ENCODE measurements around the gene STX10.

STX10 gene

DNA sequence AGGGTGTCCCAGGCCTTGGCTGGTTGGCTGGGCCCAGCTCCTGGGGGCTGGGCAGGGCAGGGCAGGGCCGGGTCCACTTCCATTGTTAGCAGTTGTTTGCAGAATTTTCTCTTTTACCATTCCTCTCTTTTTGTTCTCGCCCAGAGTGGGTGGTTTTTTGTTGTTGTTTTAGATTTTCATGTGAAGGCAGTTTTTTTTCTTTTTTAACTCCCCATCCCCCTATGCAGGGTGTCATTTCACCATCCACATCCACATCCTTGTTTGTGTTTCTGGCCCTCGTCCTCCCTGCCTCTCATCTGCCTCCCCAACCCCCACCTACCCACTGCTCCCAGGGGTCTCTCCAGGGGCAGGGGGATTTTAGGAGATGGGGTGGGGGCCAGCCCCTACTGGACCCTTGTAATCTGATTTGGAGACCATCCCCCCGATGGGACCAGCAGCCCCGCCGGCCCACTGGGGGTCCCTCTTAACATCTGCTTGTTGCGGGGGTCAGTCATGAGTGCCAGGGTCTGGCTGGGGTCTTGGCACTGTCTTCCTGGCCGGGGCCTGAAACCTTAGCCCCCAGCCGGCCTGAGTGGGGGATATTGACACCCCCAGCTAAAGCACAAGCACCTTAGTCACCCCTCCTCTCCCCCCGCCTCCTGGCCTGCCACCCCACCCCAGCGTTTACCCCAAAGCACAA is 10.4 kb downstream of the STX10 start:
- DNase-seq (ENCODE audit: low read depth), result no peak

DNA sequence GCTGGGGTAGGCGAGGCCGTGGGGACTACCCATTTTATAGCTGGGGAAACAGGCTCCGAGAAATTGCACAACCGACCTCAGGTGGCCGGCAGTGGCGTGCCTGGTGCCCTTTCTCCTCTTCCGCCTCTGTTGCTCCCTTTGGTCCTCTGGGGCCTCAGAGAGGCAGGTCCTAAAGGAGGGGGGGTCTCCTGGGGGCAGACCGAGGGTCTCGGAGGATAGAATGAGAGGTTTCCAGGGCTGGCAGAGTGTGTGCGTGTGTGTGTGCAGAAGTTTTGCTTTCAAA is 11.3 kb downstream of the STX10 start:
- DNase-seq (ENCODE audit: low read depth), result no peak

DNA sequence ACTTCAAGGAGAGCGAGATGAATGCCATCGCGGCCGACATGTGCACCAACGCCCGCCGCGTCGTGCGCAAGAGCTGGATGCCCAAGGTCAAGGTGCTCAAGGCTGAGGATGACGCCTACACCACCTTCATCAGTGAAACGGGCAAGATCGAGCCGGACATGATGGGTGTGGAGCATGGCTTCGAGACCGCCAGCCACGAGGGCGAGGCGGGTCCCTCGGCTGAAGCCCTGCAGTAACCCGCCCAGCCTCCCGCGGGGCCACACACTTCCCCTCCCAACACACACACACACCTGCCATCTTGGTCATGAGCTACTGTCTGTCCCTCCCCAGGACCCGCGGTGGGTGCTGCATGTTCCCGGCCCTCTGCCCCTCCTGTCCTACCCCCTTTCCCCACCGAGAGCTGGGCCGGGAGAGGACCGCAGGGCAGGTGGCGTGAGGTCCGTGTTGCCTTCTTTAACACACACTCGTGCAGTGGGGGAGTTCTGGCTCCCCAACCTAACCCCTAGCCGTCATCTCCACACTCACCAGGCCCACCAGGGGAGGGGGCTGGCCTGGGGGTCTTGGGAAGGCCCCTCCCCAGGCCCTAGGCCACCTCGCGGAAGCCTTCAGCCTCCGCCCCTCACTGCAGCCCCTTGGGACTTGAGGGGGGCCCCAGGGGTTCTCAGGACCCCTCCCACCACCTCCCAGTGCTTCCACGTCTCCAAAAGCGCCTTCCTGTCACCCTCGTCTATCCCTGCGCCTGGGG is 11.8 kb downstream of the STX10 start:
- DNase-seq (ENCODE audit: low read depth), result no peak

DNA sequence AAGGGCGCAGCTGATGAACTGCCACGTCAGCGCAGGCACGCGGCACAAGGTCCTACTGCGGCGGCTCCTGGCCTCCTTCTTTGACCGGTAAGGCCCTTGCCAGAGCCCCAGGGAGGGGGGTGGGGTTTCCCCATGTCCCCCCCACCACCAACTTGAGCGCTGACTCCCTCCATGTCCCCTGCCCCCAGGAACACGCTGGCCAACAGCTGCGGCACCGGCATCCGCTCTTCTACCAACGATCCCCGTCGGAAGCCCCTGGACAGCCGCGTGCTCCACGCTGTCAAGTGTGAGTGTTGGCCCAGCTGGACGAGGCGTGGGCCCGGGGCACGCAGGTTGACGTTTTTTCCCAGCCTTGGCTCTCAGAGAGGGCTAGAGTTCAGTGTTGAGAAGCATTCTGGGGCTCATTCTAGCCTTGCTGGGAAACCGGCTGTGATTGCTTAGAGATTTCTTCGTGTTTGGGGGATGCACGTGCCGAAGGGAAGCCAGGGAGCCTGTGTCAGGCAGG is 12.8 kb downstream of the STX10 start:
- no peak for DNase-seq (ENCODE audit: low read depth)

DNA sequence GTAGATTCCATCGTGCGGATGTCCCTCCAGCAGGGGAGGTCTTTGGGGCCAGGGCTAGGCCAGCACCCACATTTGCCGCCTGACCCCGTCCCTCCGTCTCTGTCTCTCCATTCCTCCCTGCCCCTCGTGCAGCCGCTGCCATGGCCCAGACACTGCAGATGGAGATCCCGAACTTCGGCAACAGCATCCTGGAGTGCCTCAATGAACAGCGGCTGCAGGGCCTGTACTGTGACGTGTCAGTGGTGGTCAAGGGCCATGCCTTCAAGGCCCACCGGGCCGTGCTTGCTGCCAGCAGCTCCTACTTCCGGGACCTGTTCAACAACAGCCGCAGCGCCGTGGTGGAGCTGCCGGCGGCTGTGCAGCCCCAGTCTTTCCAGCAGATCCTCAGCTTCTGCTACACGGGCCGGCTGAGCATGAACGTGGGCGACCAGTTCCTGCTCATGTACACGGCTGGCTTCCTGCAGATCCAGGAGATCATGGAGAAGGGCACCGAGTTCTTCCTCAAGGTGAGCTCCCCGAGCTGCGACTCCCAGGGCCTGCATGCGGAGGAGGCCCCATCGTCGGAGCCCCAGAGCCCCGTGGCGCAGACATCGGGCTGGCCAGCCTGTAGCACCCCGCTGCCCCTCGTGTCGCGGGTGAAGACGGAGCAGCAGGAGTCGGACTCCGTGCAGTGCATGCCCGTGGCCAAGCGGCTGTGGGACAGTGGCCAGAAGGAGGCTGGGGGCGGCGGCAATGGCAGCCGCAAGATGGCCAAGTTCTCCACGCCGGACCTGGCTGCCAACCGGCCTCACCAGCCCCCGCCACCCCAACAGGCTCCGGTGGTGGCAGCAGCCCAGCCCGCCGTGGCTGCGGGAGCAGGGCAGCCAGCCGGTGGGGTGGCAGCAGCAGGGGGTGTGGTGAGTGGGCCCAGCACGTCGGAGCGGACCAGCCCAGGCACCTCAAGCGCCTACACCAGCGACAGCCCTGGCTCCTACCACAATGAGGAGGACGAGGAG is 14.8 kb downstream of the STX10 start:
- DNase-seq (ENCODE audit: low read depth), result no peak

DNA sequence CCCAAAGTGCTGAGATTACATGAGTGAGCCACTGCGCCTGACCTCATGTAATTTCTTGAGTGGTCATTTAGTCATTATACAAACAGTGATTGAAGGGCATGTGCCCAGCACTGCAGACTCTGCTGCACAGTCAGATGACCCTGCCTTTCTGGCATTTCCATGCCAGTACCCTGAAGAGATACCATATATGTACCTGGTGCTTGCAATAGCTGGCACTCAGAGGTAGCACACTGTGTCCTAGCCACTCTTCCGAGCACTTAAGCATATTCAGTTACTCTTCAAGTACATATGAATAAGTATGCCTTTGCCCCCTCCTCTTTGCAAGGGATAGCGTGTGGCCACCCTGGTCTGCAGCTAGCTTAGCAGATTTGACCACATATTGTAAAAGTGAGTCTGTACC is 15.5 kb downstream of the STX10 start:
- no peak for DNase-seq (ENCODE audit: low read depth)

DNA sequence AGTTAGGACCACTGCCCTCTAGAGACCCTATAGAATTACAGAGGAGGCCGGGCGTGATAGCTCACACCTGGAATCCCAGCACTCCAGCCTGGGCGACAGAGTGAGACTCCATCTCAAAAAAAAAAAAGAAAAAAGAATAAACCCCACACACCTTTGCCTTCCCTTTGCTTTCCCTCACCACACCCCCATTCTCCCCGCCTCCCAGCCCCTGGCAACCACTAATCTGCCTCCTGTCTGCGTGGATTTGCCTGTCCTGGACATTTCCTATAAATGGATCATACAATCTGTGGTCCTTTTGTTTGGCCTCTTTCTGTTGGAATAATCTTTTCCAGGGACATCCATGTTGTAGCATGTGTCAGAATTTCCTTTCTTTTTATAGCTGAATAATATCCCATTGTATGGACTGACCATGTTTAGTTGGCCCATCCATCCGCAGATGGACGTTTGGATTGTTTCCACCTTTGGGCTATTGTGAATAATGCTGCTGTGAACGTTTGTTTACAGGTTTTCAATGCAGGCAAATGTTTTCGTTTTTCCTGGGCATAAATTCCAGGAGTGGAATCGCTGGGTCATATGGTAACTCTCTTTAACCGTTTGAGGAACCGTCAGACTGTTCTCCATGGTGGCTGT is 16.8 kb downstream of the STX10 start:
- DNase-seq (ENCODE audit: low read depth), result no peak

DNA sequence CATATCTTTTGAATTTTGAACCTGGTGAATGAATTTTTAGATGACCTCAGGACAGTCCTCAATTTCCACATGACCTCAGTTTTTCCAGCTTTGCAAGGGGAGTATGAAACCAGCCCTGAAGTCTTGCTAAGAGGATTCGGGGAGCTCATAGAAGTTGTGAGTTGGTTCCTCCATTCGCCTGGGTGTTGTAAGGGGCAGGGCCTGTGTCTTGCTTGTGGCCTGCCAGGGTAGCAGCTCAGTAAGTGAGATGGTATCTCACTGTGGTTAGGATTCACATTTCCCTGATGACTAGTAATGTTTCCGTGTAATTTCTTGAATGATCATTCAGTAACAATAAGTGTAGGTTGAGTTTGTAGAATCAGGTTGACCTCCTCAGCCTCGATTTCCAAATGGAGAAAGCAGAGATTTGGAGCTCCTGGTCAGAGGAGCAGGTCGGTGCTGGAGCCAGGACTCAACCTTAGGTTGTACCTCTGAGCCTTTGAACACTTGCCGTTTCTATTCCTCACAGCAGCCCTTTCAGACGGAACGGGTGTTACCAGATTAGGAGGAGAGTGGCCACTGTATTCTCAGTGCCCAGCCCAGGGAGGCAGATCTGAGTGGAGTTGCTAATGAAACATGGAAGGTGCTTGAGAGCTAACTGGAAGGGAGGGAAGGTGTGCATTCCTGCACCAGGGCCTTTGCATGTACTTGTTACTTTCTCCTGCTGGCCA is 17.5 kb downstream of the STX10 start:
- DNase-seq (ENCODE audit: low read depth), result no peak

DNA sequence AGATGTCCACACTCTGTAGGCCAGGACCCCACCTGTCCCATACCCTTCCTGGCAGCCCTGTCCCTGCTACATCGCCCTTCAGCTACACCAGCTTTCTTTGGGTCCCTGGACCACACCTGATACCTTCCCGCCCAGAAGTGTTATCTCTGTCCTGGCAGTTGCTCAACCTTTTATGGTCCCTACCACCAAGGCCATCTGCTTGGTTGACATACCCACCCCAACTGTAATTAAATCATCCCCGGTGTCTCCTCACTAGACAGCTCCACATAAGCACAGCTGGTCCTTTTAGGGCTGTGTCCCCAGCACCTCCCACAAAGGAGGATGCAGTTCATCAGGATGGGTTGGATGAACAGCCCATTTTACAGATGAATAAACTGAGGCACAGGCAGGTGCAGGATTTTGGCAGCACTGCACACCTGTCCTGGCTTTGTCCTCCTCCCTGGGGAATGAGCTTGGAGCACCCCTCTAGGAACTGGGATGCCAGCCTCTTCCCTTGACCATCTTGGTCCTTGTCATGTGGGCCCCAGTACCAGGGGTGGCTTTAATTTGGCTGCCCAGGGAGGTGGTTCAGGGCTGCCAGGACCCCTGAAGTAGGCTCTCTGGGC is 19.2 kb downstream of the STX10 start:
- DNase-seq (ENCODE audit: low read depth), result no peak

DNA sequence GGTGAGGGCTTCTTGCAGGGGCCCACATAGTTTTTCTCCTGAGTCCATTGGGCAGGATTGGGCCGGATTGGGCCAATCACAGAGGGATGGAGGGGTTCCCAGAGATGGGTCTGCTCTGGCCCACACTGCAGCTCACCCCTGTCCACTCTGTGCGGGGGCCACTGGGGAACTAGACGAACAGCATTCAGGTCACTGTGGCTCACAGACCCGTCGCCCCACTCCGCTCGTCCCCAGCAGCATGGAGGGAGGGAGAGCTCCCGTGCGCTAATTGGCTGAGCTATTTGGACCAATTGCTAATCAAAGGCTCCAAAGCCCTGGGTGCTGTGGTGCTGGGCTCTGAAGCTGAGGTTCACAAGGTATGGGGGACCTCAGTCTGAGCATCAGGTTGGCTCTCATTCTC is 20.8 kb downstream of the STX10 start:
- no peak for DNase-seq (ENCODE audit: low read depth)

DNA sequence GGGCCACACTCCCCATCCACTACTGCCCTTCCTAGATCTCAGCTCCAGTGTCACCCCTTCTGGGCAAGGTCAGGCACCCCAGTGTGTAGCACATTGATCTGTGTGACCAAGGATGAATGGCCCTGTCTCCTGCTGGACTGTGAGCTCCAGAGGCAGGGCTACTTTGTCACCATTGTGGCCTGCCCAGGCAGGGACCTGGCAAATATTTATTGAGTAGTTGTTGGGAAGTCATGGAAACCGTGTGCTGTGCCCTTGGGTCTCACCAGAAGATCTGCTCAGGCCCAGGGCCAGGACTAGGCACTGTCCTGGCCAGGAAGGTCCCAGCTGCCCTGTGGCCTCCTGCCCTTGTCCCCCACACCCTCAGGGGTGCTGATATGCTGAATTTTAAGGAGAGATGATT is 21.6 kb downstream of the STX10 start:
- DNase-seq (ENCODE audit: low read depth), result no peak

DNA sequence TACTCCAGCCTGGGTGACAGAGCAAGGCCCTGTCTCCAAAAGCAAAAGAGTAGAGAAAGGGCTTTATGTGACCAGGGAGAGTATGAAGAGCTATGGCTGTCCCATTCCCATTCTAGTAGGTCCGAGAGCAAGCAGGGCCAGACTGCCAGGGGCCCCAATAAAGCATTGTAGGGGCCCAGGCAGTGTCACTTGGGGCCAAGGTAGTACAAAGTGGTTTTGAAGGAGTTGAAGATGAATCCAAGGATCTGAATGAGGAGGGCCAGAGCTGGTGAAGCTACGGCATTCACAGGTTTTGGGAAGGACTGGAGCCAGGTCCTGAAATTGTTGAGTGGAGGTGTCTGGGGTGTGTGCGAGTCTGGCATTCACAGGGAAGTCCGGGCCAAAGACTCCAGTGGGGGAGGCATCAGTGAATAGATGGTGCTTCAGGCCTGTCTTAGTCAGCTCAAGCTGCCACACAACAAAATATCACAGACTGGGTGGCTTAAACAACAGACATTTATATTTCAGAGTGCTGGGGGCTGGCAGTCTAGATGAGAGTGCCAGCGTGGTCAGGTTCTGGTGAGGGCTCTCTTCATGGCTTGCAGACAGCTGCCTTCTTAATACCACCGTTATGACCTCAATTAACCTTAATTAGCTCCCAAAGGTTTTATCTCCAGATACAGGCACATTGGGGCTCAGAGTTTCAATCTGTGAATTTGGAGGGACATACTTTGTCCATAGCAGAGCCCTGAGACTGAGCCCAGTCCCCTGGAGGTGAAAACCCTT is 22.2 kb downstream of the STX10 start:
- no peak for DNase-seq (ENCODE audit: low read depth)

DNA sequence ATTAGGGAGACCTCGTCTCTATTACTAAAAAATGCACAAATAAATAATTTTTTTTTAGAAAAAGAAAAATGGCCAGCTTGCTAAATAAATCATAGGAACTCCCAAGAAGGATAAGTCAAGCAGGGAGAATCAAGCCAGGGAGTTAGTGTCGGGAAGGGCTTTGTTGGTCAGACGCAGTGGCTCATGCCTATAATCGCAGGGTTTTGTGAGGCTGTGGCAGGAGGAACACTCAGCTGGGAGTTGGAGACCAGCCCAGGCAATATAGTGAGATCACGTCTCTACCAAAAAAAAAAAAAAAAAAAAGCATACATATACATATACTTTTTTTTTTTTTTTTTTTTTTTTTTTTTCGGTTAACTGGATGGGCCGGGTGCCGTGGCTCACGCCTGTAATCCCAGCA is 23.1 kb downstream of the STX10 start:
- DNase-seq (ENCODE audit: low read depth), result no peak

DNA sequence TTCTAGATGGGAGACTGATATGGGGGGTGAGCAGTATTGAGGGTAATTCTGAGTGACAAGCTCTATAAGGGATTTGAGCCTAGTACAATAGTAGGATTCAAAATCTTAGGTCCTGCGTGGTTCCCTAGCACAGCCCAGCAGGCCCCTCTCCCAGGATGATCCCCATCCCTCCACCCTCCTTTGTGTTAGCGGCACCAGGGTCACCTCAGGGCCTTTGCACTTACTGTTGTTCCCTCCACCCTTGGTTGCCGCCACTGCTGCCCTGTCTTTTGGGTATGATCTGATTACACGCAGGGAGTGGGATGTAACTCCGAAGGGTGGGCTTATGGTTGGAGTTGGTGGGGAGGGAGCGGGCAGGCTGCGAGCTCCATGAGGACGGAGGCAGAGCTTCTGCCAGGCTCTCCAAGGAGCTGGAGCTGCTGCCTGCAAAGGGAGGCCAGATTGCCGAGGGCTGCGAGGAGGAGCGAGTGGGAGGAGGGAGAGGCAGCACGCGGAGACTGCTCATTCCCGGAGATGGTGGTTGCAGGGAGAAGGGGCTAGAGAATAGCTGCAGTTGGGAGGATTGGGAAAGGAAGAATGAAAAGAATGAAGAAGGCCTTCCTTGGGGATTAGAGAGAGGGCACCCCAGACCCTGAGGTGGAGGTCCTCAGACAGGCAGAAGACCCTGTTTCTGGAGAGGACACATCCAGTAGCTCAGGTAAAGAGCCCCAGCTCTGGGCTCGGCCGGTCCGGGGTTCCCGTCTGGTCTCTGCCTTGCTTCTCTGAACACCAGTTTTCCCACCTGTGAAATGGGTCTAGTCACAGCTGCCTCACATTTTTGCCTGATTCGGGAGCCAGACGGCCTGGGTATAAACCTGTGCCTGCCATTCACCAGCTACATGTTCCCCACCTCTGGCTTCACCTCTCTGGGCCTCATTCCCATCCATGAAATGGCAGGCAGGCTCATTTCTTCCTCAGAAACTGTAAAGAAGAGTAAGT is 26.9 kb downstream of the STX10 start:
- no peak for DNase-seq (ENCODE audit: low read depth)

DNA sequence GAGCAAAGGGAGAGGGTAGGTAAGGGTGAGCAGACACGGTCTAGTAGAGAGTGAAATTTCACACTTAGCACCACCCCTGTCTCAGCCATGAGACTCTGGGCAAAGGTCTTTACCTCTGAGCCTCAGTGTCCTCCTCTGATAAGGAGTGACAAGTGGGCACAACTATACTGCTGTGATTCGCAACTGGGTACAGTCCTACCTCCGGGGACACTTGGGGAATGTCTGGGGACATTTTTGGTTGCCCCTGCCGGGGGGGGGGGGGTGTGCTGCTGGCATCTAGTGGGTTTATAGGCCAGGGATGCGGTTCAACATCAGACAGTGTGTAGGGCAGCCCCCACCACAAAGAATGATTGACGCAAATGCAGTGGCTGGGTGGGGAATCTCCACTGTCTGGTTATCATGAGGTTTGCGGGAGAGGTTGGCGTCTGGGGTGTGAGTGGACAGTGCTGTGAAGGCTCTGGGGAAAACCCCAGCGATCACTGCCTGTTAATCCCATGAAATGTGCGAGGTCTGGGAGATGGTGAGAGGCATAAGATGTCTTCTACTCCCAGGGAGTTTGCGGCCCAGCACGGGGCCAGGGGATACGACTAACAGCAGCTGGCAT is 27.8 kb downstream of the STX10 start:
- no peak for DNase-seq (ENCODE audit: low read depth)

DNA sequence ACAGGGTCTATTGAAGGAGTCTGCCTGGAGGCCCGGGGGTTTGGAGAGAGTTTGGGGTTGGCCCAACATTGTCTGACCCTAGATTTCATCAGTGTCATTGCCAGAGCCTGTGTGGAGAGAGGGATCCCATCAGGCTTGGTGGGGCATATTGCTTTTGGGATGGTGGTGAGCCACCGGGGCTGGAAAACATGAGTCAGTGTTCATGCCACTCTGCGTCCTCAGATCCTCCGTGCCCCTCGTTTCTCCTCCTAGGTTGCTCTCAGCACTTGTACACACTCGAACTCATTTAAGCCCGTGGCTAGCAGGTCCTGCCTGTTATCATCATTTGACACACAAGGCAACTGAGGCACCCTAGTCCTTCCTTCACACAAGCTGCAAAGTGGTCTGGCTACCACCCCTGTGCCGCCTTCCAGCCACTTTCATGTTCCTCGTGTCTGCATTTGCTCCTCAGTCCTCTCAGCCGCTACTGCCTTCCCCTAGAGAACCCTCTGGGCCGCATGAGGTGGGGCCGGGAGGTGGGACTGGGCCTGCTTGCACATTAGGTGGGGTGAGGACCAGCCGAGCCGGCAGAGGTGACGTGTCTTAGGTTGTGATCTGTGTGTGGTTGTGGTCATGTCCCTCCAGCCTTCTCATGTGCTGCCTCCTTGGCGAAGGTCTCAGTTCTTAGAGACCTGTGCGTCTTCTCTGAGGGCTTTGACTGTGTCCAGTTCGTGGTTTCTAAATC is 28.5 kb downstream of the STX10 start:
- DNase-seq (ENCODE audit: low read depth), result no peak

DNA sequence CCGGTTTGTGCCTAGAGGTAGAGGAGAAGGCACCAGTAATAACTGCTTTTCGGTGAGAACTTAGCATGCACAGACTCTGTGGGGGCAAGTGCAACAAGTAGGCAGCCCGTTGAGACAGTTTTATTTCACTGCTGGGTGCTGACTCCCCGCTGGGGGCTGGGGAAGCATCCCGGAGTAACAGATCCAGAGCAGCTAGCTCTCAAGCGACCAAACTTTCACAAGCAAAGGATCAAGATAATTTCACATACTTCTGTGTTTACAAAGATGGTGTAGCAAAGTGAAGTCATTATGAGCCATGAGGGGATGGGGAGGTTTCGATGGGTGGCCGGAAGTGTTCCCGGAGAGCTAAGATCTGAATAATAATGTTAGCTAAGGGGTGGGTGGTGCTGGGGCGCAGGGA is 29.4 kb downstream of the STX10 start:
- no peak for DNase-seq (ENCODE audit: low read depth)

DNA sequence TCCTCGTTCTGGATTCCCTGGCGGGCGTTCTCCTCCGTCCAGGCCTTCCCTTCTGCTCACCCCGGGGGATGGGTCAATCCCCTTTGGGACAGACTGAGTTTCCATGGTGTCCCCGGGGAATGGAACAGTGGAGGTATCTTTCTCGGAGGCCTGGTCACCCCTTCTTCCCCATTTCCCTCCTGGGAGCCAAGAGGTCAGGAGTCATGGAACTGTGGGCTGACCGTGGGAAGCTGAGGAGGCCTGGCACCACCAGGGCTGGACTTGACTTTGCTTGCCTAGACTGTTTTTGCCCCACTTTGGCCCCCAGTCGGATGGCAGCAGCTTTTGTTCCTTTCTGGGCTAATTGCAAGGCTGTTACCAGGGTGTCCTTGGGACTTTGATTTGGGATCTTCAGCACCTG is 30.1 kb downstream of the STX10 start:
- DNase-seq (ENCODE audit: low read depth), result no peak

Measured in HS-27A (cell line).